ENCODE data around the gene ZBTB37. TPM values are rescaled to one million over a fixed set of nuclear protein-coding genes. Genes with fewer than 3 reads are reported as not detected.
A peak's percentile ranks its signal among the peaks of the same experiment; 100 is the strongest.

ZBTB37 gene
- total and polyA plus RNA-seq, 9 of the 15 experiments (the other 6 are each of a cell fraction or from before 2014, with no cell fraction given), result 1.3 to 13.9 (median 5.4) TPM

DNA sequence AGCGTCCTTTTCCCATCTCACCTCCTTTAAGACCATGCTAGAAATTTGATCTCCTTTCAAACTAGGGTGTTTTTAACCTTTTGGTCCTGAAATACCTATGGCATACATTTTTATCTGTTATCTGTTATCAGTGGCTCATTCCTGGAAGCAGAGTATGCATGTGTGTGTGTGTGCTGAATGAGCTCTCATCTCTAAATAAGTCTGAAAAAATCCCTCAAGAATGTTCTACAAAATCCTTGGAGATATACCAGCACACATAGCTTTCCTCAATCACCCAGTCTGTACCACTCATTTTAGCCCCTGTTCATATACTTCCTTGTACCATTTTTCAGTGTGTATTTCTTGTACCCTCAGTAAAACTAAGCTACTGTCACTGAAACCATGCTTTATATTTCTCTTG is 49.7 kb upstream of the ZBTB37 start:
- WGBS (ENCODE audit: insufficient coverage, low coverage, missing lambda C conversion rate), result 5% methylated on average over 1 of the region's 1 CpG
- Histone ChIP-seq H3K27me3 (ENCODE audit: control insufficient read depth in 2 of 2, insufficient read depth in 2 of 2, low read length in 2 of 2) (no peaks in the 10 kb centered on the region), H3K9ac (ENCODE audit: insufficient read depth in 1 of 2, low read depth in 2 of 2, low read length in 2 of 2) (no peak overlapping the region), H4K20me1 (replicated peaks; ENCODE audit: control insufficient read depth, insufficient read depth, low read length) (no peaks in the 10 kb centered on the region), H3K9me1 (ENCODE audit: control insufficient read depth, insufficient read depth, low read length) (no peaks in the 10 kb centered on the region), H3K79me2 (ENCODE audit: control insufficient read depth, insufficient read depth, low read length) (peaks cover 87% of the 10 kb centered on the region), H3K4me3 (no peak overlapping the region), H3K27ac (ENCODE audit: extremely low read depth, low read depth, low read length) (no peak overlapping the region), H2AFZ (ENCODE audit: low read depth, low read length) (no peak overlapping the region), H3K36me3 (ENCODE audit: control insufficient read depth, insufficient read depth, low read length) (peaks cover 46% of the 10 kb centered on the region), H3K4me1 (replicated peaks in 1 of 2; ENCODE audit: control insufficient read depth in 2 of 2, insufficient read depth in 2 of 2, low read length in 2 of 2) (peaks cover 13 to 17% of the 10 kb centered on the region in 2 experiments; a peak in 4 of 5 replicates), H3K9me3 (replicated peaks; ENCODE audit: control insufficient read depth, insufficient read depth, low read depth, low read length) (no peaks in the 10 kb centered on the region), H3K4me2 (ENCODE audit: insufficient read depth, low read length) (no peak overlapping the region)
- DNase-seq (ENCODE audit: extremely low read depth in 1 of 4, low spot score in 3 of 4), result peak in 1 of 4 experiments; percentile 16
- intact Hi-C loops (cut with micrococcal nuclease) (no loop called here), in situ Hi-C loops (cut with MboI) (loop anchor here (25.0 kb wide), 1 partner anchor 919 kb away; no protein-coding TSS in a partner anchor)
- ATAC-seq, result peak; percentile 56
- POLR2A ChIA-PET, result interaction anchor here (0.7 to 2.0 kb wide), 12 partner anchors 9 to 179 kb away, joined by 3 to 9 read pairs (median 3); partner anchors contain the start of genes GAS5, KLHL20 and ZBTB37
- no peak for FAIRE-seq
- BruUV-seq (replicated peaks), result no TSS peak
- TF ChIP-seq EP400 (IDR thresholded peaks at IDR 0.05) (peak; percentile 19; the same call in 1 of the 2 replicates), SMARCA4 (IDR thresholded peaks at IDR 0.05) (peak; percentile 35; the same call in 1 of the 2 replicates), DPF2 (IDR thresholded peaks at IDR 0.05) (peak; percentile 39), YY1 (IDR thresholded peaks at IDR 0.05; ENCODE audit: borderline replicate concordance in 1 of 3, control insufficient read depth in 1 of 3, extremely low read depth in 1 of 3, insufficient read depth in 3 of 3, insufficient read length in 1 of 3, insufficient replicate concordance in 2 of 3, low read depth in 1 of 3, low read length in 2 of 3) (no peak), SMARCE1 (IDR thresholded peaks at IDR 0.05) (0 out of 2 replicates have a peak, but pooled peaks have one; percentile 28), GTF2A2 (tag; IDR thresholded peaks at IDR 0.05) (no peak), MEF2D (tag; conservative IDR thresholded peaks at IDR 0.05; ENCODE audit: low read depth) (0 out of 2 replicates have a peak, but pooled peaks have one; percentile 3), ZZZ3 (IDR thresholded peaks at IDR 0.05) (0 out of 2 replicates have a peak, but pooled peaks have one; percentile 0), SUPT5H (IDR thresholded peaks at IDR 0.05) (peak; percentile 16; the same call in 1 of the 2 replicates), GATAD2B (IDR thresholded peaks at IDR 0.05; ENCODE audit: borderline replicate concordance) (peak; percentile 57; the same call in 1 of the 2 replicates), POLR2H (tag; IDR thresholded peaks at IDR 0.05; ENCODE audit: low read depth) (no peak), HLTF (IDR thresholded peaks at IDR 0.05) (0 out of 2 replicates have a peak, but pooled peaks have one; percentile 12), ARID1B (IDR thresholded peaks at IDR 0.05) (peak; percentile 7), CSDE1 (IDR thresholded peaks at IDR 0.05) (0 out of 4 replicates have a peak, but pooled peaks of 1 of the 2 experiments have one; percentile 19), ZNF830 (CRISPR knock-in tag; IDR thresholded peaks at IDR 0.05) (no peak)
- TF ChIP-seq, protein P1, sequence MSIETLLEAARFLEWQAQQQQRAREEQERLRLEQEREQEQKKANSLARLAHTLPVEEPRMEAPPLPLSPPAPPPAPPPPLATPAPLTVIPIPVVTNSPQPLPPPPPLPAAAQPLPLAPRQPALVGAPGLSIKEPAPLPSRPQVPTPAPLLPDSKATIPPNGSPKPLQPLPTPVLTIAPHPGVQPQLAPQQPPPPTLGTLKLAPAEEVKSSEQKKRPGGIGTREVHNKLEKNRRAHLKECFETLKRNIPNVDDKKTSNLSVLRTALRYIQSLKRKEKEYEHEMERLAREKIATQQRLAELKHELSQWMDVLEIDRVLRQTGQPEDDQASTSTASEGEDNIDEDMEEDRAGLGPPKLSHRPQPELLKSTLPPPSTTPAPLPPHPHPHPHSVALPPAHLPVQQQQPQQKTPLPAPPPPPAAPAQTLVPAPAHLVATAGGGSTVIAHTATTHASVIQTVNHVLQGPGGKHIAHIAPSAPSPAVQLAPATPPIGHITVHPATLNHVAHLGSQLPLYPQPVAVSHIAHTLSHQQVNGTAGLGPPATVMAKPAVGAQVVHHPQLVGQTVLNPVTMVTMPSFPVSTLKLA (conservative IDR thresholded peaks at IDR 0.05), result 0 out of 4 replicates have a peak, but pooled peaks of 1 of the 2 experiments have one; percentile 21
- TF ChIP-seq, protein P2, sequence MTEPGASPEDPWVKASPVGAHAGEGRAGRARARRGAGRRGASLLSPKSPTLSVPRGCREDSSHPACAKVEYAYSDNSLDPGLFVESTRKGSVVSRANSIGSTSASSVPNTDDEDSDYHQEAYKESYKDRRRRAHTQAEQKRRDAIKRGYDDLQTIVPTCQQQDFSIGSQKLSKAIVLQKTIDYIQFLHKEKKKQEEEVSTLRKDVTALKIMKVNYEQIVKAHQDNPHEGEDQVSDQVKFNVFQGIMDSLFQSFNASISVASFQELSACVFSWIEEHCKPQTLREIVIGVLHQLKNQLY (CRISPR knock-in tag; conservative IDR thresholded peaks at IDR 0.05), result no peak
- CTCF ChIA-PET (ENCODE audit: low intra/inter-chr PET ratio), result no interaction called here

Measured in K562 (cell line).